GM19463 (cell line): ENCODE results near the gene MYH10.

ENCODE experiments used
- ATAC-seq: cut with Tn5 transposase; IDR thresholded peaks from one replicate; pipeline ENCODE4 v1.9.1; 2021; ENCODE audit warnings: mild to moderate bottlenecking, moderate library complexity; ENCODE audit not compliant: unreplicated experiment

Gene MYH10

GRCh38 chr17:8451933-8452614, 178.5 kb downstream of the MYH10 start:
- ATAC-seq: no peak

GRCh38 chr17:8448310-8448709, 182.2 kb downstream of the MYH10 start:
- ATAC-seq: no peak

- ATAC-seq: no peak
These were observed 182.7 kb downstream of the MYH10 start for GRCh38 chr17:8447799-8448198.

GRCh38 chr17:8445536-8445935, 185.0 kb downstream of the MYH10 start:
- no peak for ATAC-seq

- no peak for ATAC-seq
These were observed 186.0 kb downstream of the MYH10 start for GRCh38 chr17:8444494-8444893.

GRCh38 chr17:8443756-8444155, 186.8 kb downstream of the MYH10 start:
- ATAC-seq: no peak

- ATAC-seq: no peak
These were observed 188.2 kb downstream of the MYH10 start for GRCh38 chr17:8442310-8442709.

- no peak for ATAC-seq
These were observed 188.8 kb downstream of the MYH10 start for GRCh38 chr17:8441690-8442089.

- ATAC-seq: no peak
These were observed 190.8 kb downstream of the MYH10 start for GRCh38 chr17:8439681-8440080.

GRCh38 chr17:8438441-8438840, 192.1 kb downstream of the MYH10 start:
- ATAC-seq: no peak

- no peak for ATAC-seq
These were observed 193.7 kb downstream of the MYH10 start for GRCh38 chr17:8436844-8437171.

GRCh38 chr17:8436169-8436843, 194.2 kb downstream of the MYH10 start:
- peak; percentile 52 for ATAC-seq

- ATAC-seq: peak; percentile 93
These were observed 195.0 kb downstream of the MYH10 start, which contains the start of gene NDEL1 for GRCh38 chr17:8435245-8436168. NDEL1 (plus strand) TSS chr17:8435884; CDS start chr17:8444272, 8,388 bp downstream.

- no peak for ATAC-seq
These were observed 199.6 kb downstream of the MYH10 start for GRCh38 chr17:8430966-8431365.

GRCh38 chr17:8426802-8427201, 203.7 kb downstream of the MYH10 start:
- ATAC-seq: no peak

GRCh38 chr17:8426094-8426720, 204.3 kb downstream of the MYH10 start:
- no peak for ATAC-seq
